Psoas muscle (tissue), 8 donors: ENCODE measurements around the gene TSPAN9. TPM values are rescaled to one million over a fixed set of nuclear protein-coding genes. Genes with fewer than 3 reads are reported as not detected.

Experiments used
- ATAC-seq, 4 donors: fragments of 200-7000 bp; cut with Tn5 transposase; one replicate each; pipeline ENCODE4 v1.9.1; 2020; ENCODE audit warnings: moderate library complexity in 3 of 4, mild to moderate bottlenecking in 2 of 4
- DNase-seq, 2 donors: peaks; one replicate each; pipeline ENCODE4 v3.0.0-alpha.2; 2020
- H3K27ac ChIP-seq: fragments of 200-600 bp; one replicate; pipeline ENCODE4 v1.8.0; 2022
- H3K27me3 ChIP-seq, 3 donors: fragments of 200-600 bp in 1 of 3; one replicate each; pipeline versions ENCODE4 v1.6.1 to v1.8.0; 2013 to 2022; ENCODE audit warnings: low read length in 2 of 3, mild to moderate bottlenecking in 2 of 3, moderate library complexity in 1 of 3; ENCODE audit not compliant: insufficient read depth in 3 of 3
- H3K36me3 ChIP-seq, 2 donors: fragments of 200-600 bp in 1 of 2; one replicate each; pipeline versions ENCODE4 v1.6.1 to v1.8.0; 2013 to 2022; ENCODE audit warnings: low read depth in 1 of 2, mild to moderate bottlenecking in 1 of 2, moderate library complexity in 1 of 2; ENCODE audit not compliant: insufficient read depth in 1 of 2
- H3K4me1 ChIP-seq: fragments of 200-600 bp; one replicate; pipeline ENCODE4 v1.8.0; 2022
- H3K4me3 ChIP-seq: fragments of 200-600 bp; one replicate; pipeline ENCODE4 v1.8.0; 2022; ENCODE audit warnings: mild to moderate bottlenecking
- H3K9me3 ChIP-seq: fragments of 200-600 bp; one replicate; pipeline ENCODE4 v1.8.0; 2022
- WGBS, 3 donors: extraction: QIAGEN DNeasy Blood & Tissue Kit; methylation state at CpG; one replicate each; pipeline versions ENCODE4 v1.1.6 to v1.1.7; 2013; 5-methylcytosine and 5-hydroxymethylcytosine counted together
- intact Hi-C, 2 donors: fragments of 100-400 bp; cut with DNase I; formaldehyde crosslinking; loops; one replicate each; pipeline versions ENCODE4 v1.11.0 to v1.14.2; 2022
- polyA plus RNA-seq, 3 donors: library from polyadenylated mRNA; stranded (reverse); fragments of 200-250 nt; gene quantifications; one replicate each; pipeline ENCODE4 v1.2.3, GENCODE V29; 2013
- total RNA-seq, 4 donors: library from RNA; stranded (reverse); fragmentation: NEBNext Ultra II Directional in 2 of 4; extraction: Animal tissue kit (Norgen Biotek cat#: 25700) in 2 of 4; gene quantifications; one replicate each; pipeline versions ENCODE4 v1.2.1 to v1.2.4, GENCODE V29; 2021 to 2023
- TF ChIP-seq, protein P1 (sequence below): fragments of 200-600 bp; IDR thresholded peaks from one replicate; pipeline ENCODE4 v1.8.0; 2022; ENCODE audit warnings: antibody characterized with exemption
- donor health status: healthy with polysubstance abuse.
- donor health status: DM: no; HTN: no; CAD: no; lungs with moderate emphysema.
- donor health status: Bipolar disorder and iron deficiency.
- donor health status: healthy.
- donor health status: DM: yes; HTN: yes; CAD: no.
- donor health status: DM: no; HTN: no; CAD: no.
- donor health status: DM: no; HTN: no; CAD: no.
- donor health status: DM: yes; HTN: yes; CAD: no.

Gene TSPAN9
- total and polyA plus RNA-seq, 7 donors: 6.4 to 28.0 (median 11.6) TPM

DNA sequence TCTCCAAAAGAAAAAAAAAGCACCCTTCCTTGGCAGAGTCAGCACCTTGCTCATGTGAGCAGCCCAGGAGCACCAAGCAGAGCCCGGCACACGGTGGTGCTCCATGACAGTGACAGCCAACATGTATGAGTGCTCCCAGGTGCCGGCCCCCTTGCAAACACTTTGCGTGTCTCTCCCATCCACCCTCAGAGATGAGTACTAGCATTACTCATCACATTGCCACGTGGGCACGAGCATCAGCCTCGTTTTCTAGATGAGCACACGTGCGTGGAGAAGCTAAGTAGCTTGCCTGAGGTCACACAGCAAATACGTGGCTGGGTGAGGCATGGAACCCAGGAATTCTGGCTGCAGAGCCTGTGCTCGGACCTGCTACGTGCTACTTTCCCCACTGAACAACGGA, 235.9 kb downstream of the TSPAN9 start:
- TF ChIP-seq, protein P1, sequence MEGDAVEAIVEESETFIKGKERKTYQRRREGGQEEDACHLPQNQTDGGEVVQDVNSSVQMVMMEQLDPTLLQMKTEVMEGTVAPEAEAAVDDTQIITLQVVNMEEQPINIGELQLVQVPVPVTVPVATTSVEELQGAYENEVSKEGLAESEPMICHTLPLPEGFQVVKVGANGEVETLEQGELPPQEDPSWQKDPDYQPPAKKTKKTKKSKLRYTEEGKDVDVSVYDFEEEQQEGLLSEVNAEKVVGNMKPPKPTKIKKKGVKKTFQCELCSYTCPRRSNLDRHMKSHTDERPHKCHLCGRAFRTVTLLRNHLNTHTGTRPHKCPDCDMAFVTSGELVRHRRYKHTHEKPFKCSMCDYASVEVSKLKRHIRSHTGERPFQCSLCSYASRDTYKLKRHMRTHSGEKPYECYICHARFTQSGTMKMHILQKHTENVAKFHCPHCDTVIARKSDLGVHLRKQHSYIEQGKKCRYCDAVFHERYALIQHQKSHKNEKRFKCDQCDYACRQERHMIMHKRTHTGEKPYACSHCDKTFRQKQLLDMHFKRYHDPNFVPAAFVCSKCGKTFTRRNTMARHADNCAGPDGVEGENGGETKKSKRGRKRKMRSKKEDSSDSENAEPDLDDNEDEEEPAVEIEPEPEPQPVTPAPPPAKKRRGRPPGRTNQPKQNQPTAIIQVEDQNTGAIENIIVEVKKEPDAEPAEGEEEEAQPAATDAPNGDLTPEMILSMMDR: no peak
- intact Hi-C loops: no loop called here
- peak in 1 of 2 donors; percentile 34 for DNase-seq
- H3K27me3 ChIP-seq: peaks cover 0 to 7% (median 3%) of the 10 kb centered on the region in 3 donors
- H3K4me1 ChIP-seq: peaks cover 12% of the 10 kb centered on the region
- H3K9me3 ChIP-seq: no peaks in the 10 kb centered on the region
- H3K4me3 ChIP-seq: no peak overlapping the region
- no peaks in the 10 kb centered on the region for H3K36me3 ChIP-seq
- no peak overlapping the region for H3K27ac ChIP-seq
- ATAC-seq: no peak
- 72 to 81% (median 77%) methylated on average over 13 of the region's 13 CpGs for WGBS, 3 donors

DNA sequence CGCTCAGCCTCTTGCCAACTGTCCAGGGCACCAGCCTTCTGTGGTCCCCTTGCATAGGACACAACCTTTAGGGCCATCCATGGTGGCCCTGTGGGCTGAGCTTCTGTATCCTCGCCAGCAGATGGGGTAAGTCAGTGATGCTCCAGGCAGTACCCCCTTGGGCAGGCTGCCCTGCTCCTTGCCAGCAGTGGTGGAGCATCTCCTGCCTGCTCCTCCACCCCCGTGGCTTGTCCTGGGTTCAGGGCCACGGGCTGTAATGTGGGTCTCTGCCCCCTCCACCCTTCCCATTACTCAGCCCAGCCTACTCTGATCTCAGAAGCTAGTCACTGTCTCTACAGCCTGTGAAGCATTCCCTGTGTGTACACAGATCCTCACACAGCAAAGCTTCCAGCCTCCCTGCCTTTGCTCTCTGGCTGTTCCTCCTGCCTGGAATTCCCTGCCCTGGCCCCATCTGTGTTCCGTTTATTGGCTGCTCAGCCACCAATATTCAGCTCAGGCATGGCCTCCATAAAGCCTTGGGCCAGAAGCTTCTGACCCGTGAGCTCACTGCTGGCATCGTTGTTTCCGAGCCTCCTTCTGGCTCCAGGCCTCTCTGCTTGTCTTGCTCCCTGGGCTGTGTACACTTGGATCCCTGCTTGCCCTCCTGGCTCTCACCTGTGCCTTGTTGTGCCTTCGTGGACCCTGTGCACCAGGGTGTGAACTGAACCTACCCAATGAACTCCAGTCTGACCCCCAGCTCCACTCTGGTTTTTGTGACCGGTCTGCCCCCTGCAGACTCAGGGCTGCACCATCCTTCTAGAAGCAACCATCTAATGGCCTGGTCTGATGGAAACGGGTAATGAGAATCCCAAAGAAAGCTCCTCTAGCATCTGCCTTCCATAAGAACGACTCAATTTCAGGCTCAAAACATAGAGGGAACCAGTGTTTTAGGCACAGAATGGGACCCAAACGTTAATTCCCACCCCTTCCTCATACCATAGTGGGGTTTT, 236.8 kb downstream of the TSPAN9 start:
- H3K36me3 ChIP-seq: no peaks in the 10 kb centered on the region
- WGBS, 3 donors: 49 to 55% (median 53%) methylated on average over 12 to 13 of the region's 13 CpGs
- TF ChIP-seq, protein P1: peak; percentile 17
- H3K27ac ChIP-seq: no peak overlapping the region
- H3K27me3 ChIP-seq: peaks cover 0 to 5% (median 1%) of the 10 kb centered on the region in 3 donors
- DNase-seq (no peak), ATAC-seq (peak in 1 of 4 donors; percentile 27)
- no peaks in the 10 kb centered on the region for H3K9me3 ChIP-seq
- intact Hi-C loops: no loop called here
- no peak overlapping the region for H3K4me3 ChIP-seq
- H3K4me1 ChIP-seq: peaks cover 12% of the 10 kb centered on the region

DNA sequence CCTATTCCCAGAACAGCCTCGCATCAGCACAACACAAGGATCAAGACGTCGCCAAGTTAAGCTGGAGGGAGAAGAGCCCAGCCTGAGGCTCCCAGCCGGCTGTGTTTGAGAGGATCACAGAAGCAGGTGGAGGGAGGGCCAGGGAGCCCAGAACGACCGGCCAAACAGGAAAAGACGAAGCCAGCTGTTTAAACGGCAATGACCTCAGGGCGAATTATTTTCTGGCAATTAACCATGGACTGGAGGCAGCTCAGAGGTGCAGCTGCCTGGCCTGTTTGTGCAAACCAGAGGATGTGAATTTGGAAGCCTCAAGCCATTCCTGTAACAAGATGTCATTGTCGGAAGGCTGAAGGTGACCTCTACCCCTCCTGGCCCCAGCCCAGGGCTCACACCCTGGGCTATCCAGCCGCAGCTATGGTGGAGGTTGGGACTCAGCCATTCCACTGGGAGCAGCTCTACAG, 238.1 kb downstream of the TSPAN9 start:
- intact Hi-C loops: no loop called here
- peak; percentile 53 to 69 (median 60) for ATAC-seq

DNA sequence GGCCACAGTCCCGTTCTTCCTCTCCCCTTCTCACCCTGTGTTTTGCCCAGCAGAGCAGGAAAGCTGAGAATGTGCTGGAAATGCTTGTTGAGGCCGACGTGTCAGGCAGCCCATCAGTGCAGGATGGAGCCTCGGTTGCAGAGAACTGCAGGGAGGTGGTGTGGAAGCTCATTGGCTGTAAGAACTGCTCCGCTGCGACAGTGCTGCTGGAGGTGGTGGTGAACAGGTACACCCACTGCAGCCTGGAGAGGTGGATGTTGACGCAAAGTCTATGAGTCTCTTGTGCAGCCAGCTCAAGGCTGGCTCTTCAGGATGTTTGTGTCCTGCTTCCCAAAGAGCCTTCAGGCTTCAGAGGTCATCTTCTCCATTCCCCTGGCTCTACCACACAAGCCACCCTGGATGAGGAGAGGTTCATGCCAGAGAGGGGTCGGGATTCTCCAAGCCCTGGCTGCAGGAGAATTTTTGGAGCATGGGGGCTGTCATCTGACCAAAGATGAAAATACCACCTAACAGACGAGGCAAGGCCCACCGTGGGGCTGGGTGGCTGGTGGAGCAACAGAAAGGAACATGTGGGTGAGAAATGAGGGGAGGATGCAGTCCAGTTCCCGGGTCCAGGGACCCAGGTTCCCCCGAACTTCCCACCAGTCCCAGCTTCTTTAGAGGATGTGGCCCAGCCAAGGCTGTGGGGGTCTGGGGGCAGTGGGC, 239.7 kb downstream of the TSPAN9 start:
- DNase-seq: no peak
- Histone ChIP-seq H3K4me3 (no peak overlapping the region), H3K9me3 (no peaks in the 10 kb centered on the region), H3K27ac (no peak overlapping the region), H3K27me3 (peaks cover 0 to 5% (median 3%) of the 10 kb centered on the region in 3 donors), H3K36me3 (no peaks in the 10 kb centered on the region), H3K4me1 (peaks cover 12% of the 10 kb centered on the region)
- intact Hi-C loops: no loop called here
- TF ChIP-seq, protein P1: no peak
- 91 to 97% (median 95%) methylated on average over 12 of the region's 12 CpGs for WGBS, 3 donors
- ATAC-seq: no peak

More for the DNA sequence above, 238.1 kb downstream of the TSPAN9 start:
- WGBS, 3 donors: 2 to 7% (median 4%) methylated on average over 11 of the region's 11 CpGs
- Histone ChIP-seq H3K9me3 (no peaks in the 10 kb centered on the region), H3K27ac (no peak overlapping the region), H3K27me3 (peaks cover 0 to 5% (median 3%) of the 10 kb centered on the region in 3 donors), H3K4me3 (no peak overlapping the region), H3K4me1 (peaks cover 12% of the 10 kb centered on the region), H3K36me3 (no peaks in the 10 kb centered on the region)
- peak; percentile 64 to 78 for DNase-seq
- TF ChIP-seq, protein P1: no peak
